Gastrocnemius medialis (tissue), 4 donors: ENCODE measurements around the gene ITIH3. TPM values are rescaled to one million over a fixed set of nuclear protein-coding genes. Genes with fewer than 3 reads are reported as not detected.

Experiments
- ATAC-seq, 2 donors: fragments of 150-250 bp; one replicate each; pipeline ENCODE4 v1.9.1; 2016
- DNase-seq, 2 donors: peaks; one replicate each; pipeline ENCODE4 v3.0.0-alpha.2; 2019
- H3K27ac ChIP-seq, 4 donors: fragments of 200-600 bp; sonication (generic); 1 replicate in 1 of 4; 2 replicates in 3 of 4; pipeline ENCODE4 v1.5.1; 2016 to 2018; ENCODE audit warnings: mild to moderate bottlenecking in 2 of 4, moderate library complexity in 1 of 4
- H3K27me3 ChIP-seq, 3 donors: fragments of 200-600 bp; sonication (generic) in 2 of 3; 1 replicate in 1 of 3; 2 replicates in 2 of 3; pipeline versions ENCODE4 v1.5.1 to v1.6.0; 2016 to 2019; ENCODE audit warnings: mild to moderate bottlenecking in 1 of 3, moderate library complexity in 1 of 3
- H3K36me3 ChIP-seq, 2 donors: fragments of 200-600 bp; sonication (generic) in 1 of 2; one replicate each; pipeline ENCODE4 v1.5.1; 2017 to 2018
- H3K4me1 ChIP-seq, 2 donors: fragments of 200-600 bp; sonication (generic) in 1 of 2; one replicate each; pipeline ENCODE4 v1.5.1; 2016 to 2017; ENCODE audit warnings: mild to moderate bottlenecking in 2 of 2
- H3K4me3 ChIP-seq, 4 donors: fragments of 200-600 bp; sonication (generic) in 3 of 4; 1 replicate in 1 of 4; 2 replicates in 3 of 4; pipeline ENCODE4 v1.5.1; 2016 to 2019; ENCODE audit warnings: mild to moderate bottlenecking in 2 of 4
- H3K9me3 ChIP-seq, 3 donors: fragments of 200-600 bp; sonication (generic) in 2 of 3; 1 replicate in 1 of 3; 2 replicates in 2 of 3; pipeline ENCODE4 v1.5.1; 2016 to 2019
- POLR2A ChIP-seq, 2 donors: fragments of 450-650 bp; IDR thresholded peaks; one replicate each; pipeline ENCODE4 v1.6.1; 2017; ENCODE audit warnings: antibody characterized with exemption in 2 of 2, mild to moderate bottlenecking in 2 of 2, moderate library complexity in 2 of 2
- in situ Hi-C, 4 donors: fragments of 200-750 bp; cut with MboI; loops; one replicate each; pipeline versions ENCODE4 v1.15.0 to v1.8.0; 2017; ENCODE audit warnings: low sequenced_read_pairs in 4 of 4
- intact Hi-C: fragments of 100-400 bp; cut with DNase I; formaldehyde crosslinking; loops from one replicate; pipeline ENCODE4 v1.15.1; 2023; ENCODE audit warnings: low total_unique reads
- total RNA-seq, 4 donors: library from RNA; depleted of rRNA; stranded (reverse); fragments of >200 nt; gene quantifications; one replicate each; pipeline versions ENCODE4 v1.1.0 to v1.2.3, GENCODE V29; 2016
- TF ChIP-seq, protein P1 (sequence below), 5 experiments: fragments of 450-650 bp in 3 of 5; fragments of 200-600 bp in 2 of 5; sonication (generic) in 2 of 5; IDR thresholded peaks in 4 of 5; conservative IDR thresholded peaks in 1 of 5; 1 replicate in 4 of 5; 2 replicates in 1 of 5; pipeline ENCODE4 v1.5.1; 2016 to 2019; ENCODE audit warnings: antibody characterized with exemption in 5 of 5, mild to moderate bottlenecking in 3 of 5, moderate library complexity in 3 of 5

The ITIH3 gene
- total RNA-seq, 4 donors from 2014 or later, result 0.66 to 3.1 (median 1.5) TPM

DNA sequence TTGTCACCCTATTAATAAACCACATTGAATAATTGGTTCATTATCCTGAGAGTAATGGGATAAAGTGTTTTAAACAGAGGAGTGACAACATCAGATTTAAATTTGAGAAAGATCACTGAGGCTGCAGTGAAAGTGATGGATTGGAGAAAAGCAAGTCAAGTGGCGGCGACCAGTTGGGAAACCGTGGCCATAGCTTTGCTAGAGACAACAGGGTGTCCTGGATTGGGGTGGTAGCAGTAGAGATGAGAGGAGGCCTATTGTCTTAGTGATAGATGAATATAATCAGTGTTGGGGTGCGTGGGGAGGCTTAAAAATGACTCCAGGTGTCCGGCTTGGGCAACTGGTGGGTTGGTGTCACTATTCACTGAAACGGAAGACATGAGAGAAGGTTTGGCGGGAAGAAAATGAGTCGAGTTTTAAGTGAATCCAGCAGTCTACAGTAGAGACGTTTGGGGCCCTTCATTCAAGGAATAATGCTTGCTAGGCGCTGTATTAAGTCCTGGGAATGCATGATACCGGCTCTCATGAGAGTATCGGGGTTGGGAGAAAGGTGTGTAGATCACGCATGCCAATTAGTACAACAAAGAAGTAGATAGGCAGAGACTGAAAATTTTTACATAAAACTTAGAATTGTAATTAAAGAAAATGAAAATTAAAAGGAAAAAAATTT lies 24.7 kb upstream of the ITIH3 start:
- H3K27me3 ChIP-seq, result no peaks in the 10 kb centered on the region
- H3K4me3 ChIP-seq, result peak overlapping the region; percentile 83 to 97 (median 96)
- peak overlapping the region in 3 of 4 donors; percentile 80 to 89 (median 88) for H3K27ac ChIP-seq
- peaks cover 0 to 19% of the 10 kb centered on the region in 2 donors for H3K36me3 ChIP-seq
- peaks cover 12 to 16% of the 10 kb centered on the region in 2 donors for H3K4me1 ChIP-seq
- DNase-seq, result no peak
- TF ChIP-seq, protein P1, sequence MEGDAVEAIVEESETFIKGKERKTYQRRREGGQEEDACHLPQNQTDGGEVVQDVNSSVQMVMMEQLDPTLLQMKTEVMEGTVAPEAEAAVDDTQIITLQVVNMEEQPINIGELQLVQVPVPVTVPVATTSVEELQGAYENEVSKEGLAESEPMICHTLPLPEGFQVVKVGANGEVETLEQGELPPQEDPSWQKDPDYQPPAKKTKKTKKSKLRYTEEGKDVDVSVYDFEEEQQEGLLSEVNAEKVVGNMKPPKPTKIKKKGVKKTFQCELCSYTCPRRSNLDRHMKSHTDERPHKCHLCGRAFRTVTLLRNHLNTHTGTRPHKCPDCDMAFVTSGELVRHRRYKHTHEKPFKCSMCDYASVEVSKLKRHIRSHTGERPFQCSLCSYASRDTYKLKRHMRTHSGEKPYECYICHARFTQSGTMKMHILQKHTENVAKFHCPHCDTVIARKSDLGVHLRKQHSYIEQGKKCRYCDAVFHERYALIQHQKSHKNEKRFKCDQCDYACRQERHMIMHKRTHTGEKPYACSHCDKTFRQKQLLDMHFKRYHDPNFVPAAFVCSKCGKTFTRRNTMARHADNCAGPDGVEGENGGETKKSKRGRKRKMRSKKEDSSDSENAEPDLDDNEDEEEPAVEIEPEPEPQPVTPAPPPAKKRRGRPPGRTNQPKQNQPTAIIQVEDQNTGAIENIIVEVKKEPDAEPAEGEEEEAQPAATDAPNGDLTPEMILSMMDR (IDR thresholded peaks at IDR 0.05 in 4 of 5, conservative IDR thresholded peaks at IDR 0.05 in 1 of 5), result no peak
- TF ChIP-seq POLR2A (IDR thresholded peaks at IDR 0.05), result no peak
- H3K9me3 ChIP-seq, result no peaks in the 10 kb centered on the region
- in situ Hi-C loops (no loop called here), intact Hi-C loops (loop anchor here (5.0 kb wide), 2 partner anchors 127 to 217 kb away; partner anchors contain the start of gene STIMATE)
- no peak for ATAC-seq

DNA sequence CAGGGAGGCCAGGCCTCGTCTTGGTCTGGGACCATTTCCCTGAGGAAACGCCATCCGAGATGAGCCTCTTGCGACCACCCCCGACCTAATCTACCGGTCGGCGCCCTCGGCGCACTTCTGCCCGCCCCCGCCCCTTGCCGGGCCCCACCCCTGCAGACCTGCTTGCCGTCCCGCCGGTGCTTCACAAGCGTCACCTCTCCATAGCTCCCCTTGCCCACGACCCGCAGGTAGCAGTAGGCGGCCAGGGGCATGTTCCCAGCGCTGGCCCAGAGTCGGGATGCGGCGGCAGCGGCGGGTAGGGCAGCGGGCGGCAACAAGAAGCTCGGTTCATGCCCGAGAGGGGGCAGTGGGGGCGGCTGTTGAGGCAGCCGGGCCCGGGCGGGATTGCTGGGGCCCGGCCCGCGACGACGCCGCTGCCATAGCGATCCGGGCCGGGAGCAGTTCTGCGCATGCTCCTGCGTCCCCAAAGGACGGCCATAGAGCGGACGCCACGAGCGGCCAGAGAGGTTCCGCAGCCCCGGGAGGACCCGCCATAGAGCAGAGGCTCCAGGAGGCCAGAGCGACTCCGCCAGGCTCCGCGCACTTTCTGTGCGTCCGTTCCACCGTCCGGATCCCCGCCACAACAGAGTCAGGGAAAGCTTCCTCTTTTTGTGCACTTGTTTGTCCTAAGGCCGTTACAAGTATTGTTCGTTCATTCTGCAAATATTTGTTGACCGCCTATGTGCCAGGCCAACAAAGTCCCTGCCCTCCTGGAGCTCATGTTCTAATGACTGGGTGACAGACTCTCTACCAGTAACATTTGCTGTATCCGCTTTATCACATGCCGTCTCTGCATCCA lies 23.9 kb upstream of the ITIH3 start, which contains the start of gene NEK4:
NEK4 (minus strand) TSS at position 445 of the 838 bp plus-strand sequence; CDS start at position 251, 194 bp downstream.
- peak; percentile 96 to 97 for ATAC-seq
- Histone ChIP-seq H3K27me3 (no peaks in the 10 kb centered on the region), H3K4me3 (peak within 1 kb of the TSS; percentile 83 to 97 (median 96)), H3K36me3 (peaks cover 0 to 11% of the 10 kb centered on the region in 2 donors), H3K4me1 (peaks cover 12 to 16% of the 10 kb centered on the region in 2 donors), H3K9me3 (no peaks in the 10 kb centered on the region), H3K27ac (peak within 1 kb of the TSS; percentile 80 to 89 (median 84))
- in situ Hi-C loops (no loop called here), intact Hi-C loops (loop anchor here (5.0 kb wide), 2 partner anchors 127 to 217 kb away; partner anchors contain the start of gene STIMATE)
- TF ChIP-seq POLR2A (IDR thresholded peaks at IDR 0.05), result peak; percentile 52 to 75
- TF ChIP-seq, protein P1 (IDR thresholded peaks at IDR 0.05 in 4 of 5, conservative IDR thresholded peaks at IDR 0.05 in 1 of 5), result no peak
- DNase-seq, result peak; percentile 84 to 90

- intact Hi-C loops, result loop anchor here (5.0 kb wide), 2 partner anchors 126 to 216 kb away; partner anchors contain the start of gene STIMATE
Measured at GRCh38 chr3:52771334-52771681, 23.3 kb upstream of the ITIH3 start.

GRCh38 chr3:52771702-52772101 lies 22.9 kb upstream of the ITIH3 start:
- TF ChIP-seq, protein P1 (IDR thresholded peaks at IDR 0.05 in 4 of 5, conservative IDR thresholded peaks at IDR 0.05 in 1 of 5), result no peak
- TF ChIP-seq POLR2A (IDR thresholded peaks at IDR 0.05), result no peak
- Histone ChIP-seq H3K27me3 (no peaks in the 10 kb centered on the region), H3K4me1 (peaks cover 12 to 16% of the 10 kb centered on the region in 2 donors), H3K9me3 (no peaks in the 10 kb centered on the region), H3K27ac (peak overlapping the region; percentile 80 to 89 (median 84)), H3K36me3 (peaks cover 0 to 5% of the 10 kb centered on the region in 2 donors), H3K4me3 (peak overlapping the region in 2 of 4 donors; percentile 96 to 97)
- intact Hi-C loops (loop anchor here (5.0 kb wide), 2 partner anchors 126 to 216 kb away; partner anchors contain the start of gene STIMATE), in situ Hi-C loops (no loop called here)
- DNase-seq, result no peak
- ATAC-seq, result no peak

More at GRCh38 chr3:52771334-52771681, 23.3 kb upstream of the ITIH3 start:
- Histone ChIP-seq H3K4me3 (peak overlapping the region; percentile 83 to 97 (median 96)), H3K27me3 (no peaks in the 10 kb centered on the region), H3K36me3 (peaks cover 0 to 6% of the 10 kb centered on the region in 2 donors), H3K4me1 (peaks cover 12 to 16% of the 10 kb centered on the region in 2 donors), H3K9me3 (no peaks in the 10 kb centered on the region), H3K27ac (peak overlapping the region; percentile 80 to 89 (median 84))
- DNase-seq (no peak), ATAC-seq (peak; percentile 20 to 28)
- in situ Hi-C loops, result no loop called here
- TF ChIP-seq POLR2A (IDR thresholded peaks at IDR 0.05), result no peak
- TF ChIP-seq, protein P1 (IDR thresholded peaks at IDR 0.05 in 4 of 5, conservative IDR thresholded peaks at IDR 0.05 in 1 of 5), result no peak
